GM12891 (cell line): Measurements from ENCODE around the gene NSF.
"Not testable (repeated sequence)": the region's sequence is repeated elsewhere in the genome, so short reads cannot be mapped to it uniquely, and the experiment has no call there.

Experiments used
- DNase-seq: peaks from one replicate; pipeline ENCODE4 v3.0.0; 2011; ENCODE audit warnings: low spot score; ENCODE audit not compliant: insufficient read length
- FAIRE-seq: peaks from 2 replicates; lab custom pipeline; 2011; peaks lifted over from hg19 to GRCh38; lab: Jason Lieb, UNC
- PAX5 ChIP-seq: IDR thresholded peaks from 2 replicates; pipeline ENCODE4 v1.6.1; 2011; ENCODE audit warnings: low read length, moderate library complexity, mild to moderate bottlenecking; ENCODE audit not compliant: insufficient read depth, severe bottlenecking
- POLR2A ChIP-seq: IDR thresholded peaks from 2 replicates; pipeline ENCODE4 v1.6.1; 2011; ENCODE audit warnings: low read depth, low read length, control low read depth
- POLR2AphosphoS5 ChIP-seq: IDR thresholded peaks from 2 replicates; pipeline ENCODE4 v1.6.1; 2011; ENCODE audit warnings: low read depth, low read length, control low read depth
- POU2F2 ChIP-seq: IDR thresholded peaks from 2 replicates; pipeline ENCODE4 v1.6.1; 2011; ENCODE audit warnings: low read depth, mild to moderate bottlenecking, control low read depth, low read length, moderate library complexity
- SPI1 ChIP-seq: IDR thresholded peaks from 2 replicates; pipeline ENCODE4 v1.6.1; 2011; ENCODE audit warnings: low read depth, low read length, control low read depth
- TAF1 ChIP-seq: IDR thresholded peaks from 2 replicates; pipeline ENCODE4 v1.6.1; 2011; ENCODE audit warnings: low read depth, low read length, control low read depth

NSF gene

DNA sequence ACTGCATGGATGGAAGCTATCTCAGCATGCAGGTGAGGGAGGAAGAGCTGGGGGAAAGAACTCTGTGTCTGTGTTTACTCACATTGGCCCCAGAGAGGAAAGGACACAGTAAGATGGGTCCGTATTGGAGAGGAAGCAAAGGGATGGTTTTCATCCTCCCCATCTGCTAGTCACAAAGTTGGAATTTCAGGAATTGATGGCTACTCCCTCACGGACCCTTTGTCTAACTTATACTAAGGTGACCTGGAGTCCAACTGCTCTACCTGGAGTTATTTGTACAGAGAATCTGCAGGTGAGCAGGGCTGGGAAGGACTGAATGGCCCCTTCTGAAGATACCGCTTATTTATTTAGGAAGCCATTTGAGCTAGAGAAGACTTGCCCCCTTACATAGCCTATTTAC is 172.9 kb downstream of the NSF start:
- no peak for FAIRE-seq
- no peak for DNase-seq
- TF ChIP-seq POU2F2 (no peak), POLR2A (no peak), TAF1 (no peak), POLR2AphosphoS5 (no peak), SPI1 (no peak), PAX5 (no peak)

DNA sequence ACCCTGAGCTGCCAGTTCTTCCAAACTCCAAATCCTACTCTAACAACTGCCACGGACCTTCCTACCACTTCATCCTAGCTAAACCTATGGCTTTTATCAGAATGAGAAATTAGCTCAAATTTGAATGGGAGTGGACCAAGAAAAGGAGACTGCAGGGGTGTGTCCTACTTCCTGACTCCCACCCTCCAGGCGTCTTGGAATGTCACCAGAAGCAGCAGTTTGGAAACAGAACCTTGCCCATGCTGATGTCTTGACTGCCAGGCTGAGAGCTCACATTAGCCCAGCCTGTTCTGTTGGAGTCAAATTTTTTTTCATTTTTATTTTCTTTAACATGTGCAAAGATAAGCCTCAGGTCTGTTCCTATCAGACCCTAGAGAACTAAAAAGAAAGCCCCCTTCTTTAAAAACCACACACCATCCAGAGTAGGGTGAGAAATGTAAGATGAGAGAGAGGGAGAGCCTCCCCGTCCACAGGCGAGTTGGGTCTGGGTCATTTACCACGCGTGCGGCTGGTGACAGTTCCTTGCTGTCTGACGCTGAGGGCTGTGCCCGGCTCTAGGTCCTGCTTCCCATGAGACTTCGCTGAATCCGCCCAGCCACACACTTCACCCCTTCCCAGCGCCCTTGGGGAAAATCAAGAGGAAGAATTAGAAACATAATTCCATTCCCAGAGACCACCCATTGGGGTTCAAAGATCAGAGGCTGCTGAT is 173.7 kb downstream of the NSF start:
- TF ChIP-seq POU2F2 (no peak), SPI1 (no peak)
- DNase-seq (no peak), FAIRE-seq (no peak)

DNA sequence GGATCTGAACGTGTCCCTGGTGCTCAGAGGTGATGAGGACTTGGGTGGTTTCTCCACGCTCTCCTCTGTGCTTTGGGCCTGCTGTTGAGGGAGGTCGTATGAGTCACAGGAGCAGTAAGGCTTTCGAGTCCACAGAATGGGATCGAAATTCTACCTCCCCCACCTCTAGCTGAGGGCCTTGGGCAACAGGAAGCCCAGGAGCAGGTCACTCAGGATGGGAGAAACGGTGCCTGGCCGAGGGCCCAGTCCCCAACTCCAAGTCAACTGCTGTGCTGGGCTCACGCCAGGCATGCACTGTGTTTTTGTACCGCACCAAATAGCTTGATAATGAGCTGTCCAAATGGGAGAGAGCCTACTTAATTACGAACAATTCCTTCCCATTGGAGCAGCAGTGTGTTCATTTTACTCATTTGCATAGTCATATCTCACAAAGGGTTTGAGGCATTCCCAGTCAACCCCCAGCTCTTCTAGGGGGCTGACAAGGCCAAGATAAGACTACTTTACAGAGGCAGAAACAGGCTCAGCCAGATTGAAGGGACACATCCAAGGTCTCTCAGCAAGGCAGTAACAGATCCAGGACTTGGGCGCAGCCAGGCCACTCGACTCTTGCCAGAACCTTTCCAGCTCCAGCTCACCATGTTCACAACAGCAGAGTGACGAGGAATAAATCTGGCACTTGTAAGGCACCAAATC is 174.4 kb downstream of the NSF start:
- FAIRE-seq (no peak), DNase-seq (no peak)
- TF ChIP-seq TAF1 (no peak), POU2F2 (no peak)

DNA sequence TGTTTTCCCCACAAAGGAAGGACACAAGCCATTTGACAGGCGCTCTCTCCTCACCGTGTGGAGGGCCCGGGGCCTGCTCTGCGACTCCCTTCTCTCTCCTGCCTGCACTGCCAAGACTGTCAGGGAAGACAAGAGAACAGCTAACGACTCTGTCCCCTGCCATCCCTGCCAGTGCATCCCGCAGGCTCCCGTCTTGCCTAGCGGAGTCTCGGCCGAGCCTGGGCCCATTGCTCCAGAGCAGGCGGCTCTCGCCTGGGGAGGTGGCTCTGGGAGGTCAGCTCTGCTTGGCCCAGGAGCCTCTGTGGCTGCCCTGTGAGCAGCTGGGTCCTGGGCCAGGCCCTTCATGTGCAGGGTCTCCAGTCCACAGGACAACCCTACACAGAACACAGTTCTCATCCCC is 175.0 kb downstream of the NSF start:
- FAIRE-seq = no peak
- TF ChIP-seq POU2F2 = no peak
- no peak for TF ChIP-seq TAF1
- TF ChIP-seq PAX5 = no peak
- no peak for TF ChIP-seq POLR2AphosphoS5
- no peak for TF ChIP-seq SPI1
- TF ChIP-seq POLR2A = no peak
- no peak for DNase-seq

DNA sequence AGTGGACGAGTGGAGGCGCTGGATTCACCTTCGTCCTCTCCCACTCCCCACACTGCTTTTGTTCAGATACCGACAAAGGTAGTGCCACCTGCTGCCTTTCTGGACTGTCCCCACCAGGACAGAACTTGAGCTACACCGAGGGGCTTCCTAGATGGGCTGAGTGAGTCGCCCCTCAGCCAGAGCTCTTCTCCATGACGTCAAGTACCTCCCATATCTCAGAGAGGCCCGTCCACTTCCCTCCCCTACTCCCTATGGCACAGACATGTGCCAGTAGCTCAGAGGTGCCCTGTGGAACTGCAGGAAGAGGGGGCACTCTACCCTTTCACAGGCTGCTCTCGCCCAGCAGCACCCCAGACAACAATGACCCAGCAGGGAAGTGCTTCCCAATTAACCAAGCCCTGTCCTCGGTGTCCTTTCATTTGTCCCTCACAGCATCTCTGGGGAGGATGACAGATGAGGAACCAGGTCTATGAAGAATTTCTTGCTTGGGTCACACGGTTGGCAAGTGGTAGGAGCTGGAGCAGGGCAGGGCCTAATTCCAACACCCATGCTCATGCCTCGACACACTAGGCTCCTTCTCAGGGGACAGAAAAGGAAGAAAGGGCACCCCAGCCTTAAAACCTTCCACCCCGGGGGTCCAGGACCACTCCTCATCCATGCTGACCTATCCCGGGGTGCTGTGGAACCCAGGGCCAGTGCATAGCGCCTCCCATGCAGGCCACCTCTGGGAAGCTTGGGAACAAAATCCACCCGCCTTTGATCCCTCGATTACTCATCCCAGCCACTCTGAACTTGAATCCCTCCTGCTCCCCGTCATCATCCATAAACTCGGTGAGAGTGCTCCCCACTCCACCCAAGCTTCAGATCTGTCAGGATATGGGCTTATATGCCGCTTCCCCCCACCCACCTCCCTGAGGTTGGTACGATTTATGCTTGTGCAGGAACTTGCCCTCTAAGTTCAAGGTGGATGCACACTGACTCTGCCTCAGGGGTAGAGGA is 176.3 kb downstream of the NSF start:
- TF ChIP-seq TAF1 (no peak), POLR2AphosphoS5 (no peak), PAX5 (no peak)
- no peak for DNase-seq
- no peak for FAIRE-seq

DNA sequence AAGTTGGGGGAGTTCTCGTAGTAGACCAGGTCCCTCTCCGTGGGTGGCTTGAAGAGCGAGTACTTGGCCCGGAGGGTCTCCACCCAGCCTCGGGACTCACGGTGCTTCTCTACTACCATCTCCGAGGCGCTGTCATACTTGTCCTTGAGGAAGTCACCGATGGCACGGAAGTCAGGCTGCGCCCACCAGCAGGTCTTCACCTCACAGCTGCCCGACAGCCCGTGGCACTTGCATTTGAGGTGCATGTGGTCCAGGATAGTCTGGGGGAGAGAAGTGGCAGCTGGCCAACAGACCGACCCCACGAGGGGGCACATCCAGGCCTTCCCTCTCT is 178.0 kb downstream of the NSF start:
- DNase-seq = no peak

DNA sequence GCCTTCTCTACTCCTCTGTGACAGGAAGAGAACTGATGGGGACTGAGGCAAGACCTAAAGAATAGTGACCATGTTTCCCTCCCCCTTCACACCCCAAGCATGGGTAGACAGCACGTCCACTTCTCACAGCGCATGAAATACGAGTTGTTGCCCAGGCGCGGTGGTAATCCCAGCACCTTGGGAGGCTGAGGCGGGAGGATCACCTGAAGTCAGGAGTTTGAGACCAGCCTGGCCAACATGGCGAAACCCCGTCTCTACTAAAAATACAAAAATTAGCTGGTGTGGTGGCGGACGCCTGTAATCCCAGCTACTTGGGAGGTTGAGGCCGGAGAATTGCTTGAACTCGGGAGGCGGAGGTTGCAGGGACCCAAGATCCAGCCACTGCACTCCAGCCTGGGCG is 178.4 kb downstream of the NSF start:
- not testable (repeated sequence) for FAIRE-seq, DNase-seq

More for the DNA sequence above, 178.0 kb downstream of the NSF start:
- no peak for TF ChIP-seq POLR2A
- no peak for TF ChIP-seq POU2F2
- no peak for TF ChIP-seq POLR2AphosphoS5
- no peak for TF ChIP-seq SPI1
- no peak for TF ChIP-seq PAX5
- TF ChIP-seq TAF1 = no peak
- no peak for FAIRE-seq

DNA sequence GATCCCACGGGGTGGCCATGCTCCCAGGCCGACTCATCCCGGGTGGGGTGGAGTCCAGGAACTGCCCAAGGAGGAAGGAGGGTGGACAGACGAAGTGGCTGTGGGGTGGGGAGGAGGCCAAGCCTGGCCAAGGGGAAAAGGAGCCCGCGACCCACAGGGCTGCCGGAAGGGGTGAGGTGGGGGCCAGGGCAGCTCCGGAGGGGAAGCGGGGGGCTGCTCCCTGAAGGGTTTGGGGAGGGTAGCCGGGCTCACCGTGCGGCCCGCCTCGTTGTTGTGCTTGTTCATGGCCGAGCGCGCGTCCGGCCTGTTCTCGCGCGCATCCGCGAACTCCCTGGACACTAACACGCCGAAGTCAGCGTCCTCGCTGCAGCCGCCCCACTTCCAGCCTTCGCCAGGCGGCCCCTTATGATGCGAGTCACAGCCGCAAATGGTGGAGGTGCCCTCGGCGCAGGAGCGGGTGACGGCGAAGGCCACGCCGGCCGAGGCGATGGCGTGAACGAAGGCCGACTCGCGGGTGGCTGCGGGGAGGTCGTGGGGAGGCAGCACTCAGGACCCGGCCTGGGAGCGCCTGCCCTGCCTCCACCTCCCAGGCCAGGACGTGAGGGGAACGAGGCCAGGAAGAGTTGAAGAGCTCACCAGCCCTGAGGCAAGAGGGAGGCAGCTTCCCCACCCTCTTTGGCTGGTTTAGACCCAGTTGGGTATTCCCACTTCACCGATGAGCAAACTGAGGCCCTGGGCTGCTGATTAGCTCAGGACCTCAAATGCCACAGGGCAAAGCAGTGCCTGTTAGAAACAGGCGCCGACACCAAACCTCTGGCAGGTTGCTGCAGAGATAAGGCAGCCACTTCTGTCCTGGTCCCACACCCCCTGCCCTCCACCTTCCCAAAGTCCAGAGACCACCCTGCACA is 179.3 kb downstream of the NSF start:
- TF ChIP-seq POU2F2 (no peak), TAF1 (no peak), POLR2AphosphoS5 (no peak), PAX5 (no peak), SPI1 (no peak), POLR2A (no peak)

DNA sequence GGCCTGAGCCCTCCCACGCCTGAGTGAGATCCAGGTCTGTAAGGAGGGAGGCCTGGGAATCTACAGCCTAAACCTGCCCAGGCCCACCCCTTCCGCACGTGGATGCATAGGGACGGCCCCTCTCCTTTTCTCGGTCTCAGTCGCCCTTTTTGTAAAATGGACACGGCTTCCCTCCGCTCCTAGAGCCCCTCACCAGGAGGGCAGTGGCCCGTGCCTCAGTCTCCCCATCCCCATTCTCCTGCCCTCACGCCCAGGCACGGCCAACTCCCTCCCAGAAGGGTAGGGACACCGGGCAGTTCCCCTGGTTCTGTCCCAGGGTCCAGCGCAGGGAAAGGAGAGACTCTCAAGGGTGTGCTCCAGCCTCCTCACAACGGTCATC is 180.0 kb downstream of the NSF start:
- TF ChIP-seq POLR2AphosphoS5 (no peak), POLR2A (no peak), POU2F2 (no peak), TAF1 (no peak), SPI1 (no peak), PAX5 (no peak)
- no peak for FAIRE-seq
- DNase-seq = no peak

More for the DNA sequence above, 179.3 kb downstream of the NSF start:
- peak; percentile 71 for FAIRE-seq
- DNase-seq = no peak
